ENCODE data around the gene PPP1R1C.
"Not testable (repeated sequence)": the region's sequence is repeated elsewhere in the genome, so short reads cannot be mapped to it uniquely, and the experiment has no call there.

The PPP1R1C gene

GRCh38 chr2:182015334-182016109, 29.9 kb downstream of the PPP1R1C start:
- DNase-seq, result peak; percentile 8

GRCh38 chr2:182018218-182018617, 32.6 kb downstream of the PPP1R1C start:
- peak; percentile 74 for DNase-seq

- DNase-seq, result no peak
These were observed 34.1 kb downstream of the PPP1R1C start for GRCh38 chr2:182019731-182020130.

- DNase-seq, result peak; percentile 18
These were observed 34.8 kb downstream of the PPP1R1C start for GRCh38 chr2:182020286-182021070.

- DNase-seq, result no peak
These were observed 37.6 kb downstream of the PPP1R1C start for GRCh38 chr2:182023235-182023634.

- DNase-seq, result not testable (repeated sequence)
These were observed 45.2 kb downstream of the PPP1R1C start for GRCh38 chr2:182030875-182031274.

GRCh38 chr2:182031956-182032355, 46.3 kb downstream of the PPP1R1C start:
- DNase-seq, result no peak

GRCh38 chr2:182033449-182033848, 47.8 kb downstream of the PPP1R1C start:
- no peak for DNase-seq

GRCh38 chr2:182038576-182038975, 52.9 kb downstream of the PPP1R1C start:
- DNase-seq, result peak; percentile 43

GRCh38 chr2:182043021-182043420, 57.4 kb downstream of the PPP1R1C start:
- DNase-seq, result no peak

GRCh38 chr2:182043861-182044260, 58.2 kb downstream of the PPP1R1C start:
- DNase-seq, result no peak

- DNase-seq, result peak; percentile 70
These were observed 61.9 kb downstream of the PPP1R1C start for GRCh38 chr2:182047544-182047943.

GRCh38 chr2:182048088-182048487, 62.4 kb downstream of the PPP1R1C start:
- no peak for DNase-seq

GRCh38 chr2:182048621-182049020, 63.0 kb downstream of the PPP1R1C start:
- DNase-seq, result no peak

GRCh38 chr2:182049372-182050148, 63.9 kb downstream of the PPP1R1C start:
- no peak for DNase-seq

- no peak for DNase-seq
These were observed 64.9 kb downstream of the PPP1R1C start for GRCh38 chr2:182050333-182051135.

- no peak for DNase-seq
These were observed 70.3 kb downstream of the PPP1R1C start for GRCh38 chr2:182055993-182056392.

- DNase-seq, result no peak
These were observed 71.3 kb downstream of the PPP1R1C start for GRCh38 chr2:182057002-182057401.

- no peak for DNase-seq
These were observed 72.4 kb downstream of the PPP1R1C start for GRCh38 chr2:182058056-182058455.

GRCh38 chr2:182061739-182062138, 76.1 kb downstream of the PPP1R1C start:
- no peak for DNase-seq

GRCh38 chr2:182062329-182062972, 76.8 kb downstream of the PPP1R1C start:
- DNase-seq, result no peak
